ENCODE measurements around the gene CSGALNACT2. TPM values are rescaled to one million over a fixed set of nuclear protein-coding genes. Genes with fewer than 3 reads are reported as not detected.
"Not testable (repeated sequence)": the region's sequence is repeated elsewhere in the genome, so short reads cannot be mapped to it uniquely, and the experiment has no call there.

CSGALNACT2 gene
- total and polyA plus RNA-seq, 5 donors from 2014 or later: 17.2 to 69.4 (median 24.6) TPM

DNA sequence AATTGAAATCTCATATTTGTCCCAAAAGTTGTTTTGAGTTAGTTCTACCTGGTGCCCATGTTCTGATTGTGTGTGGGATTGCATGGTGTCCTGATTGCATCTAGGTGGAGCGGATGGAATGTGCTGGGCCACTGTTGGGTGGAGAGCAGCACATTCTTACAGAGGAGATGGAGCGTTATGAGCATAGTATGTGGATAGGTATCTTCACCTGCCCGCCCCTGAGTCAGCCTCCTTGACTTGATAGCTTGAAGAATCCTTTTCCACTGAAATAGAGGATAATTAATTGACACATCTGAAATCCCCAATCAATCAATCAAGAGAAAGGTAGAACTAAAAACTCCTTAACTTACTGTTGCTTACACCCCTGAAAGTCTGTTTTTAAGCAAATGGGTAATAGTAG is 45.5 kb downstream of the CSGALNACT2 start:
- not testable (repeated sequence) for H3K4me1 ChIP-seq (ENCODE audit: control insufficient read depth, insufficient read depth, low read length, poor library complexity, severe bottlenecking); H3K27me3 ChIP-seq (ENCODE audit: control insufficient read depth, insufficient read depth, low read length); H3K27ac ChIP-seq (ENCODE audit: insufficient read depth, low read length, poor library complexity, severe bottlenecking); H3K27ac Mint-ChIP-seq; H3K9me3 ChIP-seq (ENCODE audit: control insufficient read depth in 2 of 2, low read length in 2 of 2); H3K9me3 Mint-ChIP-seq; DNase-seq; ATAC-seq (ENCODE audit: low read depth in 2 of 2); H3K27me3 Mint-ChIP-seq; H3K4me3 ChIP-seq (ENCODE audit: low read depth, low read length); H3K4me3 Mint-ChIP-seq
- peaks cover 80% of the 10 kb centered on the region for H3K36me3 ChIP-seq (ENCODE audit: control insufficient read depth, insufficient read depth, low read length)
- H3K4me1 Mint-ChIP-seq: peaks cover 4 to 19% (median 9%) of the 10 kb centered on the region in 4 donors
- H3K36me3 Mint-ChIP-seq: peaks cover 85% of the 10 kb centered on the region

DNA sequence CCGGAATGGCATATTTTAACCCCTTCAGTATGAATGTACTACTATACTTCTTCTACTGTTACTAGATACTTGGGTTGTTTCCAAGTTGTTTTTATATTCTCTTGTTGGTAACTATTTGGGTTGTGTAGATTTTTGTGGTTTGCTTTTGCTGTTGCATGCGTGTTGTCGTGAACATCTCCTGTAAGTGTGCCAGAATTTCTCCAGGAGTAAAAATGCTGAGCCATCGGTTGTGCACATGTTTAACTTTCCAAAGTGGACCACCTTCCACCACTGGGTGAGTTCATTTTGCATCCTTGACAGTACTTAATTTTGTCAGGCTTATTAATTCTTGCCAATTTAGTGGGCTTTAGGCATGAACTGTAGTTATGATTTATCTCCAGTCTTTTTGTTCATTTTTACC is 47.9 kb downstream of the CSGALNACT2 start:
- H3K4me3 ChIP-seq (ENCODE audit: low read depth, low read length): no peak overlapping the region
- no peak overlapping the region for H3K4me3 Mint-ChIP-seq
- ATAC-seq (ENCODE audit: low read depth in 2 of 2): no peak
- H3K27ac ChIP-seq (ENCODE audit: insufficient read depth, low read length, poor library complexity, severe bottlenecking): no peak overlapping the region
- H3K27me3 ChIP-seq (ENCODE audit: control insufficient read depth, insufficient read depth, low read length): no peaks in the 10 kb centered on the region
- H3K4me1 ChIP-seq (ENCODE audit: control insufficient read depth, insufficient read depth, low read length, poor library complexity, severe bottlenecking): no peaks in the 10 kb centered on the region
- H3K36me3 ChIP-seq (ENCODE audit: control insufficient read depth, insufficient read depth, low read length): peaks cover 59% of the 10 kb centered on the region
- no peaks in the 10 kb centered on the region for H3K9me3 Mint-ChIP-seq
- no peak for DNase-seq
- no peaks in the 10 kb centered on the region for H3K9me3 ChIP-seq (ENCODE audit: control insufficient read depth in 2 of 2, low read length in 2 of 2)
- peaks cover 69% of the 10 kb centered on the region for H3K36me3 Mint-ChIP-seq
- H3K27me3 Mint-ChIP-seq: no peaks in the 10 kb centered on the region
- peaks cover 3 to 11% (median 7%) of the 10 kb centered on the region in 4 donors for H3K4me1 Mint-ChIP-seq
- H3K27ac Mint-ChIP-seq: peak overlapping the region in 1 of 3 donors; percentile 48

DNA sequence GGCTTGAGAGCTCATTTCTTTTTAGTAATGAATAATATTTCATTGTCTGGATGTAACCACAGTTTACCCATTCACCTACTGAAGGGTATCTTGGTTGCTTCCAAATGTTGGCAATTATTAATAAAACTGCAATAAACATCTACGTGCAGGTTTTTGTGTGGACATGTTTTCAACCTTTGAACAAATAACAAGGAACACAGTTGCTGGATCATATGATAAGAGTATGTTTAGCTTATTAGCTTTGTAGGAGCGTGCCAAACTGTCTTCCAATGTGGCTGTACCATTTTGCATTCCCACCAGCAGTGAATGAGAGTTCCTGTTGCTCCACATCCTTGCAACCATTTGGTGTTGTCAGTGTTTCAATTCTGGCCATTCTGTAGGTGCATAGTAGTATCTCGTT is 49.0 kb downstream of the CSGALNACT2 start:
- Histone ChIP-seq H3K27ac (ENCODE audit: insufficient read depth, low read length, poor library complexity, severe bottlenecking) (no peak overlapping the region), H3K27me3 (ENCODE audit: control insufficient read depth, insufficient read depth, low read length) (no peaks in the 10 kb centered on the region), H3K4me1 (ENCODE audit: control insufficient read depth, insufficient read depth, low read length, poor library complexity, severe bottlenecking) (no peaks in the 10 kb centered on the region), H3K36me3 (ENCODE audit: control insufficient read depth, insufficient read depth, low read length) (peaks cover 54% of the 10 kb centered on the region), H3K4me3 (ENCODE audit: low read depth, low read length) (no peak overlapping the region), H3K9me3 (ENCODE audit: control insufficient read depth in 2 of 2, low read length in 2 of 2) (no peaks in the 10 kb centered on the region)
- Mint-ChIP-seq H3K9me3 (no peaks in the 10 kb centered on the region), H3K4me1 (peaks cover 3 to 11% (median 7%) of the 10 kb centered on the region in 4 donors), H3K27ac (no peak overlapping the region), H3K27me3 (no peaks in the 10 kb centered on the region), H3K36me3 (peaks cover 65% of the 10 kb centered on the region), H3K4me3 (no peak overlapping the region)
- ATAC-seq (ENCODE audit: low read depth in 2 of 2) (no peak), DNase-seq (no peak)

DNA sequence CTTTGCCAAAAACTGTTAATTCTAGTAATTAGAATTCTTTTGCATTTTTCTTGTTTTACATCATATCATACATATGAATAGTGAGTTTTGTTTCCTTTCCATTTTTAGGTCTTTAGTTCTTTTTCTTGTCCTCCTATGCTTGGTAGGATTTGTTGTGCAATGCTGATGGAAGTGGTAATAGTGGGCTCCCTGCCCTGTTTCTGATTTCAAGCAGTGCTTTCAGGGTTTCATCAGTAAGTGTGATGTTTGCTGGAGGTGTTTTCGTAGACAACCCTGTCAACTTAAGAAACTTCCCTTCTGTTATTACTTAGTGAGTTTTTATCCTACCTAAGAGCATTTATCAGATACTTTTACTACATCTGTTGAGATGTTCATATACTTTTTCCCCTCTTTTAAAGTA is 50.5 kb downstream of the CSGALNACT2 start:
- Histone ChIP-seq H3K36me3 (ENCODE audit: control insufficient read depth, insufficient read depth, low read length) (peaks cover 39% of the 10 kb centered on the region), H3K9me3 (ENCODE audit: control insufficient read depth in 2 of 2, low read length in 2 of 2) (no peaks in the 10 kb centered on the region), H3K27me3 (ENCODE audit: control insufficient read depth, insufficient read depth, low read length) (no peaks in the 10 kb centered on the region), H3K27ac (ENCODE audit: insufficient read depth, low read length, poor library complexity, severe bottlenecking) (no peak overlapping the region), H3K4me3 (ENCODE audit: low read depth, low read length) (no peak overlapping the region), H3K4me1 (ENCODE audit: control insufficient read depth, insufficient read depth, low read length, poor library complexity, severe bottlenecking) (no peaks in the 10 kb centered on the region)
- H3K4me3 Mint-ChIP-seq: no peak overlapping the region
- H3K27ac Mint-ChIP-seq: no peak overlapping the region
- DNase-seq (no peak), ATAC-seq (ENCODE audit: low read depth in 2 of 2) (no peak)
- H3K27me3 Mint-ChIP-seq: no peaks in the 10 kb centered on the region
- peaks cover 52% of the 10 kb centered on the region for H3K36me3 Mint-ChIP-seq
- peaks cover 4 to 11% (median 9%) of the 10 kb centered on the region in 4 donors for H3K4me1 Mint-ChIP-seq
- no peaks in the 10 kb centered on the region for H3K9me3 Mint-ChIP-seq

DNA sequence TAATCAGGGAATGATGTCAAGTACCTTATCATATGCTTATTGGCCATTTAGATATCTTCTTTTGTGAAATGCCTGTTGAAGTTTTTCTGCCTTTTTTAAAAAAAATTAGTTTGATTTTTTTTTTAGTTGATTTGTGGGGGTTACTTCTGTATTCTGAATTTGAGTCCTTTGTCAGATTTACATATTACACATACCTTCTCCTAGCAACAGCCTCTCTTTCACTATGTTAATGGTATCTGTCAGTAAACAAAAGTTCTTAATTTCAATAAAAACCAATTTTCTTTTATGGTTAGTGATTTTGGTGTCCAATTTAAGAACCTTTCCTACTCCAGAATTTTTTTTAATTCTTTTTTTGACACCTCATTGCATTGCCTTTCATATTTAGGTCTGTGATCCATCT is 52.0 kb downstream of the CSGALNACT2 start:
- no peaks in the 10 kb centered on the region for H3K27me3 Mint-ChIP-seq
- Histone ChIP-seq H3K9me3 (ENCODE audit: control insufficient read depth in 2 of 2, low read length in 2 of 2) (no peaks in the 10 kb centered on the region), H3K4me1 (ENCODE audit: control insufficient read depth, insufficient read depth, low read length, poor library complexity, severe bottlenecking) (no peaks in the 10 kb centered on the region), H3K4me3 (ENCODE audit: low read depth, low read length) (no peak overlapping the region), H3K27me3 (ENCODE audit: control insufficient read depth, insufficient read depth, low read length) (no peaks in the 10 kb centered on the region), H3K36me3 (ENCODE audit: control insufficient read depth, insufficient read depth, low read length) (peaks cover 29% of the 10 kb centered on the region), H3K27ac (ENCODE audit: insufficient read depth, low read length, poor library complexity, severe bottlenecking) (no peak overlapping the region)
- DNase-seq: no peak
- no peak overlapping the region for H3K27ac Mint-ChIP-seq
- H3K36me3 Mint-ChIP-seq: peaks cover 45% of the 10 kb centered on the region
- no peak for ATAC-seq (ENCODE audit: low read depth in 2 of 2)
- no peak overlapping the region for H3K4me3 Mint-ChIP-seq
- no peaks in the 10 kb centered on the region for H3K9me3 Mint-ChIP-seq
- H3K4me1 Mint-ChIP-seq: peaks cover 4 to 11% (median 8%) of the 10 kb centered on the region in 4 donors

DNA sequence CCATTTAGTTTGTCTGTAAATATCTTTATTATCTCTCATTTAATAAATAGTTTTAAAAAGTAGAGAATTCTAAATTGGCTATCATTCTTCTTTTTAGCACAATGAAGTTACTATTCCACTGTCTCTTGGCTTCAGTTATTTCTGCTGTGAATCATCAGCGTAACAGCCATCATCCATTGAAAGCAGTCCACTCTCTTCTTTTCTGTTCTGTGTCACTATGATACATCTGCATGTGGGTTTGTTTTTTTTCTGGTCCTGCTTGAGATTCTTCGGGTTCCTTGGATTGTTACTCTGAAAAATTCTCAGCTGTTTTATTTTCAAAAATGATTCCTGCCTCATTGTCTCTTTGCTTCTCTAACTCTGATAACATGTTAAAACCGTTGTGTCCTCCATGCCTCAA is 52.5 kb downstream of the CSGALNACT2 start:
- H3K4me3 Mint-ChIP-seq: no peak overlapping the region
- H3K27ac Mint-ChIP-seq: no peak overlapping the region

DNA sequence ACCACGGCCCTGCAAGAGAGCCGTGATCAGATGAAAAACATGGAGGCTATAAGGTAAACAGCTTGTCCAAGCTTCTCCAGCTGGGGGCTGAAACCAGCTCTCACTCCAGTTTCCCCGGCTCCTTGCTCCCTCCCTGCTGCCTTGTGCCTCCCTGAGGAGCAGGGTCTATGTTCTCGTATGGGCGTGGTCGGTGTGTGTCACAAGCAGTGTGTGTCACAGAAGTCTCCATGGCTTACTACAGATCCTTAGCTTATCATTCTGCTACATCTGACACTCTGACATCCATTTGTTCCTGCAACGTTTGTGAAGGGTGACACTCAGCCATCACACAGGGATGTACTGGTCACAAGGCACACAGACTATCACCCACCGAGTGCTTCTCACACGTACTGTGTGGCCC is 54.6 kb downstream of the CSGALNACT2 start:
- Mint-ChIP-seq H3K36me3 (peaks cover 19% of the 10 kb centered on the region), H3K4me3 (no peak overlapping the region), H3K27me3 (no peaks in the 10 kb centered on the region), H3K27ac (peak overlapping the region in 1 of 3 donors; percentile 62), H3K9me3 (no peaks in the 10 kb centered on the region), H3K4me1 (peaks cover 4 to 8% (median 6%) of the 10 kb centered on the region in 4 donors)
- Histone ChIP-seq H3K4me1 (ENCODE audit: control insufficient read depth, insufficient read depth, low read length, poor library complexity, severe bottlenecking) (no peaks in the 10 kb centered on the region), H3K27ac (ENCODE audit: insufficient read depth, low read length, poor library complexity, severe bottlenecking) (no peak overlapping the region), H3K27me3 (ENCODE audit: control insufficient read depth, insufficient read depth, low read length) (no peaks in the 10 kb centered on the region), H3K4me3 (ENCODE audit: low read depth, low read length) (no peak overlapping the region), H3K9me3 (ENCODE audit: control insufficient read depth in 2 of 2, low read length in 2 of 2) (no peaks in the 10 kb centered on the region), H3K36me3 (ENCODE audit: control insufficient read depth, insufficient read depth, low read length) (peaks cover 7% of the 10 kb centered on the region)
- ATAC-seq (ENCODE audit: low read depth in 2 of 2): no peak
- no peak for DNase-seq

More for the DNA sequence above, 52.5 kb downstream of the CSGALNACT2 start:
- no peaks in the 10 kb centered on the region for H3K9me3 ChIP-seq (ENCODE audit: control insufficient read depth in 2 of 2, low read length in 2 of 2)
- no peak overlapping the region for H3K27ac ChIP-seq (ENCODE audit: insufficient read depth, low read length, poor library complexity, severe bottlenecking)
- no peaks in the 10 kb centered on the region for H3K9me3 Mint-ChIP-seq
- H3K27me3 Mint-ChIP-seq: no peaks in the 10 kb centered on the region
- ATAC-seq (ENCODE audit: low read depth in 2 of 2): no peak
- no peak for DNase-seq
- H3K4me1 Mint-ChIP-seq: peaks cover 4 to 10% (median 8%) of the 10 kb centered on the region in 4 donors
- no peaks in the 10 kb centered on the region for H3K27me3 ChIP-seq (ENCODE audit: control insufficient read depth, insufficient read depth, low read length)
- no peak overlapping the region for H3K4me3 ChIP-seq (ENCODE audit: low read depth, low read length)
- H3K36me3 Mint-ChIP-seq: peaks cover 40% of the 10 kb centered on the region
- H3K4me1 ChIP-seq (ENCODE audit: control insufficient read depth, insufficient read depth, low read length, poor library complexity, severe bottlenecking): no peaks in the 10 kb centered on the region
- H3K36me3 ChIP-seq (ENCODE audit: control insufficient read depth, insufficient read depth, low read length): peaks cover 24% of the 10 kb centered on the region

DNA sequence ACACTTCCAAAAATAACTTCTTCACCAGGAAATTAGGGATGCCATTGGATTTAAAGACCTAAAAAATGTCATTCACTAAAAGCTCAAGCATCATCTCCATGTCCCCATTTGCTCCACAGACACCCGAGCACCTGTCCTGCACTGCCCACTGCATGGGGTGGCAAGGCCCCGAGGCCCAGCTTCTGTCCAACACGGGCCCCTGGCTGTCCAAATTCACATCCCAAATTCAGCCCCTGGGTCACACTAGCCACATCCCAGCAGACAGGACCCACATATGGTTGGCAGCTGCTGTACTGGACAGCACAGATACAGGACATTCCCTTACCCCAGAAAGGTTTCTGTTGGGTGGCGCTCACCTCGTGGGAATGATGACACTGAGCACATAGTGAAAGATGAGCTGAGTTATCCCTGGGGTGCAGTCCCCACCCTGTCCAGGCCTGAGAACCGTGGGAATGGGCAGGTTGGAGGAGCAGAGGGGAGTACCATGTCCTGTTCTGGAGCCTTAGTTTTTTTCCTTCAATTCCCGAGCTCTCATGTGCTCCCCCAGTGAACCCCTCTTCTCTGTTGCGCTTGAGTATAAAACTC is 55.3 kb downstream of the CSGALNACT2 start:
- Mint-ChIP-seq H3K27me3 (no peaks in the 10 kb centered on the region), H3K4me1 (peaks cover 0 to 6% (median 4%) of the 10 kb centered on the region in 4 donors), H3K9me3 (no peaks in the 10 kb centered on the region), H3K36me3 (peaks cover 12% of the 10 kb centered on the region), H3K4me3 (no peak overlapping the region), H3K27ac (peak overlapping the region in 2 of 3 donors; percentile 26 to 62)
- H3K36me3 ChIP-seq (ENCODE audit: control insufficient read depth, insufficient read depth, low read length): peaks cover 4% of the 10 kb centered on the region
- no peaks in the 10 kb centered on the region for H3K27me3 ChIP-seq (ENCODE audit: control insufficient read depth, insufficient read depth, low read length)
- ATAC-seq (ENCODE audit: low read depth in 2 of 2) (no peak), DNase-seq (no peak)
- H3K4me1 ChIP-seq (ENCODE audit: control insufficient read depth, insufficient read depth, low read length, poor library complexity, severe bottlenecking): no peaks in the 10 kb centered on the region
- H3K9me3 ChIP-seq (ENCODE audit: control insufficient read depth in 2 of 2, low read length in 2 of 2): no peaks in the 10 kb centered on the region
- H3K4me3 ChIP-seq (ENCODE audit: low read depth, low read length): no peak overlapping the region
- no peak overlapping the region for H3K27ac ChIP-seq (ENCODE audit: insufficient read depth, low read length, poor library complexity, severe bottlenecking)

Measured in CD4-positive, CD25-positive, alpha-beta regulatory T cell (primary cell).